Measurements from ENCODE around the gene PREX1.
"Not testable (repeated sequence)": the region's sequence is repeated elsewhere in the genome, so short reads cannot be mapped to it uniquely, and the experiment has no call there.

Gene PREX1

DNA sequence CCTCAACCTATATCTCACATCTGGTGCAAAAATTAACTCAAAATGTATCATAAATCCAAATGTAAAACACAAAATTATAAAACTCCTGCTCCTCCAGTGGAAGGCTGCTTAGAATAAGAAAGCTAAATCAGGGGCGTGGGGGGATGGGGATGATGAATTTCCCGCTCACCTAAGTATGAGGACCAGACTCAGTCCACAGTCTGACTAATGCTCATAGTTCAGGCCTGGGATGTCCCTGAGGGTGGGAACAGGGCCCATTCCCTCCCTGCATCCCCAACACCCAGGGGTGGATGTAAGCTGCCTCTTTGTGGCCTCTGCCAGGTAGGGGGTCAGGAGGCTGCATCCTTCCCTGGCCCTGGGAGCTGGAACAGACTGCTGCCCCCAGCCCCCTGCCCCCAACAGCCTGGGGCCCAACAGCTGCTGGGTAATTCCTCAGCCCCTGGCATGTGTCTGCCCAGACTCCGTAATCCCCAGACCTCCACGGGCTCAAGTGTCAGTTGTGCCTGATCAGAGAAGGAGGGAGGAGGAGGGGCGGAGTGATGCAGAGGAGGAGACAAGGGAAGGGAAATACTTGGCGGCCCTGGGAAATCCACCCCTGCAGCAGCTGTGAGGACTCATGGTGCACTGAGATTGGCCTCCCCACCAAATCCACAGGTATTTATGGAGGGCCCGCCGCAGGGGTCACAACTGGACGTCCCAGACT, 224.5 kb downstream of the PREX1 start:
- no peak for DNase-seq (ENCODE audit: low read depth)
- TF ChIP-seq, protein P1, sequence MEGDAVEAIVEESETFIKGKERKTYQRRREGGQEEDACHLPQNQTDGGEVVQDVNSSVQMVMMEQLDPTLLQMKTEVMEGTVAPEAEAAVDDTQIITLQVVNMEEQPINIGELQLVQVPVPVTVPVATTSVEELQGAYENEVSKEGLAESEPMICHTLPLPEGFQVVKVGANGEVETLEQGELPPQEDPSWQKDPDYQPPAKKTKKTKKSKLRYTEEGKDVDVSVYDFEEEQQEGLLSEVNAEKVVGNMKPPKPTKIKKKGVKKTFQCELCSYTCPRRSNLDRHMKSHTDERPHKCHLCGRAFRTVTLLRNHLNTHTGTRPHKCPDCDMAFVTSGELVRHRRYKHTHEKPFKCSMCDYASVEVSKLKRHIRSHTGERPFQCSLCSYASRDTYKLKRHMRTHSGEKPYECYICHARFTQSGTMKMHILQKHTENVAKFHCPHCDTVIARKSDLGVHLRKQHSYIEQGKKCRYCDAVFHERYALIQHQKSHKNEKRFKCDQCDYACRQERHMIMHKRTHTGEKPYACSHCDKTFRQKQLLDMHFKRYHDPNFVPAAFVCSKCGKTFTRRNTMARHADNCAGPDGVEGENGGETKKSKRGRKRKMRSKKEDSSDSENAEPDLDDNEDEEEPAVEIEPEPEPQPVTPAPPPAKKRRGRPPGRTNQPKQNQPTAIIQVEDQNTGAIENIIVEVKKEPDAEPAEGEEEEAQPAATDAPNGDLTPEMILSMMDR (IDR thresholded peaks at IDR 0.05; ENCODE audit: low read length, missing control alignments), result no peak
- no peak overlapping the region for H3K4me3 ChIP-seq (replicated peaks; ENCODE audit: low read depth, low read length)

DNA sequence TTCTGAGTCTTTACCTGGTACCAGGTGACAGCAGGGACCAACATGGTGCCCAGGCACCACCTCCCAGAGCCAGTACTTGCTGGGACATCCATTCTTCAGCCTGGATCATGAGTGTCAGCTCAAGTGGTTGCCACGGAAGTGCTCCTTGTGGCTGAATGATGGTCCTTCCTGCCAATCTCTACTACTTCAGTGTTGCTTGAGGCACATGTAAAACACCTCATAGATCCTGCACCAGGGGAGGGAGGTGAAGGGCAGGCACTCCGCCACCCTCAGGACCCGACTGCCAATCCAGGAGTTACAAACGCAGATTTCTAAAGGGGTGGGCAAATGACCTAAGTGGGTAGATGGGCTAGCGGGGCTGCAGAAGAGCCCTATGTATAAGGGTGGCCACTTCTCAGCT, 226.0 kb downstream of the PREX1 start:
- H3K4me3 ChIP-seq (replicated peaks; ENCODE audit: low read depth, low read length), result no peak overlapping the region
- no peak for DNase-seq (ENCODE audit: low read depth)
- TF ChIP-seq, protein P1 (IDR thresholded peaks at IDR 0.05; ENCODE audit: low read length, missing control alignments), result no peak

DNA sequence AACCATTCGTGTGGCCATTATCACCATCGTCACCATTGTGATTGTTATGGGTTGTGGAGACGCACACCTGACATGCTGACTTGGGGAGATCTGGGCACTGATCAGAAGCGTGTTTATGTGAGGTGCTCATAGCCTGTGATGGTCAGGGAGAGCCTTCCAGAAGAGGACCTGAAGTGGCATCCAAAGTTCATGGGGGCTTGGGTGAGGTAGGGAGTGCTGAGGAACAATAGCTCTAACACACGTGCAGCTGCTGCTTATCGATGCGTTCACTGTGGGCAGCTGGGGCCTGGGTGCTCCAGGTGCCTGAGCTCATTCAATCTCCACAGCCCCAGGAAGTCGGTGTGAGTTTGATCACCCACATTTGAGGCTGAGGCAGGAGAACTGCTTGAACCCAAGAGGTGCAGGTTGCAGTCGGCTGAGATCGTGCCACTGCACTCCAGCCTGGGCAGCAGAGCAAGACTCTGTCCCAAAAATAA, 227.3 kb downstream of the PREX1 start:
- TF ChIP-seq, protein P1 (IDR thresholded peaks at IDR 0.05; ENCODE audit: low read length, missing control alignments), result no peak
- no peak for DNase-seq (ENCODE audit: low read depth)
- H3K4me3 ChIP-seq (replicated peaks; ENCODE audit: low read depth, low read length), result no peak overlapping the region

DNA sequence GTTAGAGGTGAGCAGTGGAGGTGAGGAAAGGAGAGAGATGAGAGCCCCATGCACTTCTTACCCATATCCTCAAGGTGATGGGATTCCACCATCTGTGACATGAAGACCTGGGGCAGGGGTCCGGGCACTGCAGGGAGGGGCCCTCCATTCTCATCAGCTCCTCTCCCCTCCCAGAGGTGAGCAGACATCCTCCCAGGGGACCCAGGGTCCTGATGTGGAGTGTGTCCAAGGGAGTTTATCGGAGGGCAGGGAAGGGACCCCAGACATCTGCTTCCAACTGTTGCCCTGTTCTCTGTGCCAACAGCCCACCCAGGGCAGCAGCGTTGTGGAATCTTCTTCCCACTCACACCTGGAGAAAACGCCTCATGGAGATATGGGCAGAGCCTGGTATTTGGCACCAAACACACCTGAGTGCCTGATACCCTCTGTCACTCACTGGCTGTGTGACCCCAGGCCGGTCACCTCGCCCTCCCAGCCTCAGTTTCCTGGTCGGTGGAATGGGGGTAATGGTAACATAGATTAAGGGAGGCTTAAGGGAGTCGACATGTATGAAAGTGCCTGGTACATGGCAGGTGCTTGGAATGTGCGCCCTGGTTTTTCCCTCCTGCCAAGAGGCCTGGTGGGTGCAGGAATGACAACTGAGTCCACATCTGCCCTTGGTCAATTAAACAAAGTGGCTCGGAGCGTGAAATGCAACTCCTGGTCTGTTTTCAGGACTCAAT, 227.9 kb downstream of the PREX1 start:
- no peak overlapping the region for H3K4me3 ChIP-seq (replicated peaks; ENCODE audit: low read depth, low read length)
- TF ChIP-seq, protein P1 (IDR thresholded peaks at IDR 0.05; ENCODE audit: low read length, missing control alignments), result no peak
- DNase-seq (ENCODE audit: low read depth), result no peak

DNA sequence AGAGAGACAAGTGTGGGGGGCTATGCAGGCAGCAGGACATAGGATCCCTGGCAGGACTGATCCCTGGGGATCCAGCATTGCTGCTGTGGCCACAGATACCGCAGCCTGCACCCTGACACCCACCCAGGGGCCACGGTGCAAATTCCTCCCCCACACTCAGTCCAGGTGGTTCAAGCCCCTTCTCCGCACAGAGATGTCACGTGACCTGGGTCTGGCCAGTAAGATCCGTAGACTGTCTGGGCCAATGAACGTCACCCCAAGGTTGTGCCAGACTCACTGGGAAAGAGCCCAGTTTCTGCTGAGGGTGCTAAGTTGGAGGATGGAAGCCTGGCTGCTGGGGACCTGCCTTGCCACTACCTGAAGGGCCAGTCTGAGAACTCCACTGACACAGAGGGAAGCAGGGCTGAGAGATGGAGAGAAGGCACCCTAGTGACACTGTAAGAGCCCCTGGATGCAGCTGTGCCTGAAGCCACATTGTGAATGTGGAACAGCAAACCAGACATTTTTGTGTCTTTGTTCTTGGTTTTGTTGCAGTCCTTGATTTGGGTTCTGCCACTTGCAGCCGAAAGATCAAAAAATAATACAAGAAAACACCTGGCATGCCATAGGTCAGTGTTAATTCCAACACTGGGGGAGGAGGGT, 228.6 kb downstream of the PREX1 start:
- TF ChIP-seq, protein P1 (IDR thresholded peaks at IDR 0.05; ENCODE audit: low read length, missing control alignments), result no peak
- no peak for DNase-seq (ENCODE audit: low read depth)
- H3K4me3 ChIP-seq (replicated peaks; ENCODE audit: low read depth, low read length), result no peak overlapping the region

DNA sequence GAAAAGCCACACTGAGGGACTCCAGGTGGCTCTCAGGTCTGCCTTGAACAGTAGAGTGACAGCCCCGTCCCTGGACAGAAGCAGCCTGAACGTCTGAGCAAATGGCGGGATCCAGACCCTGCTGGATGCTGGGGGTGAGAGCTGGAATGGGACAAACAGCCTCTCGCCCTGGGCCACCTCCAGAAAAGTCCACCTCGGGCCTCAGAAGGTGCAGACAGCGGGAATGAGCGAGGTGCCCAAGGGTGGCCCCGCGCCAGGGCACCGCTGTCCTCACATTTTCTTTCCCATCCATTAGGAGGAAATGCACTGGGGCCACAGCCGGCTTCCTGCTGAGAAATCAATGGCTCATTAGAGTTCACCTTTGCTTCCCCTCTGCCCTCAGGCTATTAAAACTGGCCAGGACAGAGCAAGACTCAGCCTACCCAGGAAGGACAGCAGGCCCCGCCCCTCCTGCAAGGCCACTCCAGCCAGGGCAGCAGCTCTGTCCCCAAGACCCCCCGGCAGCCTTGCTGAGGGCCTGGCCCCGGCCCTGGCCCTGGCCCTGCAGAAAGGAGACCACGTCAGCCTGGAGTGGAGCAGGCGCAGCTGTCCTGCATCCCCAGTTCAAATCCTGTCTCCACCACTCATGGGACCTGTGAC, 229.4 kb downstream of the PREX1 start:
- H3K4me3 ChIP-seq (replicated peaks; ENCODE audit: low read depth, low read length); DNase-seq (ENCODE audit: low read depth): not testable (repeated sequence)
